Activated T-helper 1 cell treated with anti-CD3 and anti-CD28 coated beads, Interleukin-2, amount 50 U/mL, for 16 hours (primary cell): ENCODE measurements around the gene FBLL1.
A peak's percentile ranks its signal among the peaks of the same experiment; 100 is the strongest.
"Not testable (repeated sequence)": the region's sequence is repeated elsewhere in the genome, so short reads cannot be mapped to it uniquely, and the experiment has no call there.

Experiments
- DNase-seq, 2 donors: peaks; one replicate each; pipeline ENCODE4 v3.0.0-alpha.2; 2020; ENCODE audit warnings: low read depth in 1 of 2, low spot score in 1 of 2

FBLL1 gene

GRCh38 chr5:168528521-168529373, at the start of gene FBLL1:
Gene FBLL1, plus strand, starts transcription at chr5:168529305. Its CDS starts 200 bp downstream, at chr5:168529505.
- no peak for DNase-seq

- DNase-seq: no peak
These were observed 48.5 kb upstream of the FBLL1 start for GRCh38 chr5:168480601-168481000.

- DNase-seq: no peak
These were observed 47.7 kb upstream of the FBLL1 start for GRCh38 chr5:168481330-168481788.

DNA sequence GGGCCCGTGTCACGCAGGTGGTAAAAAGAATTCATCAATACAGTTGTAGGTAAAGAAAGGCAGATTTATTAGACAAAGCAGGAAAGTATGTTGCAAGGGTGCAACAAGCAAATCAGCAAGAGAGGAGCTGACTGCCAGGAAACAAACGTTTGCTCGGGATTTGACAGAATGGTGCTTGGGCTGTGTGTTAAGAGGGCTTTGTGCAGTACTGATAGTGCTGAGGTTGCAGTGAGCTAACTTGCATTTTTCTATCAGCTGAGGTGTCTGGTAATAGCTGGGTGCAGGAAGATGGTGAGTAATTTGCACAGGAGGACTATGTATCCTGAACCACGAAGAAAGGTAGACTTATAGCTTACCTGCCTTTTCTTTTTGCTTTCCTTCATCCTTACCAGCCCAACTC, 46.7 kb upstream of the FBLL1 start:
- DNase-seq: no peak

DNA sequence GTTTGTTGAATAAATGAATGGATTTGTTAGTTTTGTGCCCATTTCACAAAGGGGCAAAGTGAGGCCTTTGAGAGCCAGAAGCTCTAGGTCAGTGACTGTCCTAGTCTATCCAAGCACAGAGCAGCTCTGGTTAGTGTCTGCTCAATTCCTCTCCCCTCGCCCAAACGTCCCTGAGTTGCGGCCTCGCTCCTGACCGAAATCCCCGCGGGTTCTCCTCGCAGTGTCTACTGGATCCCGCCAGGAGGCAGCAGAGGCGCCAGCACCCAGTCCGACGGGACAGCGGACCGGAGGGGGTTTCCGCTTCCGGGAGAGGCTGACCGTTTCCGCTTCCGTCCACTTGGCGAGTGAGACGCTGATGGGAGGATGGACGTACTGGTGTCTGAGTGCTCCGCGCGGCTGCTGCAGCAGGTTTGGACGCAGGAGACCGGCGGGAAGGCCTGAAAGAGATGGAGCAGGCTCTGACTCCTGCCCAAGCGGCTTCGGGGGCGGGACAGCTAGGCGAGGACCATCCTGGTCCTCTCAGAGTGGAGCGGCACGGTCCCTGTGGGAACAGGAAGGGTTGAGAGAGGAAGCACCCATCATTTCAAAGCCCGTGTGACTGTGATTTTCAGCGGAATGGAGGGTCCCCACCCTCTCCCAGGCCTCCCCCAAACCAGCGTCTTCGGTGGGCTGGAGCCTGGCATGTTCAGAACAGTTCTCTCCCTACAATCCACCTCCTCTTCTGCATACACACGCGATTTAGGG, 42.8 kb upstream of the FBLL1 start, which contains the start of gene RARS1:
TSS of gene RARS1 (plus strand) at position 336 of the 744 bp plus-strand sequence. CDS start at position 364, 28 bp downstream.
- DNase-seq: peak; percentile 76 to 82

DNA sequence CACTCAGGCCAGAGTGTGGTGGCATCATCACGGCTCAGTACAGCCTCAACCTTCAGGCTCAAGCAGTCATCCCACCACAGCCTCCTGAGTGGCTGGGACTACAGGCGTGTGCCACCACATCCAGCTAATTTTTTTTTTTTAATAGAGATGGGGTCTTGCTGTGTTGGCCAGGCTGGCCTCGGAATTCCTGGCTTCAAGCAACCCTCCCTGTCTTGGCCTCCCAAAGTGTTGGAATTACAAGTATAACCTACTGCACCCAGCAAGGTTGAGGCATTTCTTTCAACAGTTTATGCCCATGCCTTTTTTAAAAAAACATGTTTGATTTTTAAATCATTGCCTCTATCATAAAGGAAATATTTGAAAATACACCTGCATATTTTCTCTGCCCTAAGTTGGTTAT, 40.0 kb upstream of the FBLL1 start:
- DNase-seq: no peak

- no peak for DNase-seq
These were observed 35.0 kb upstream of the FBLL1 start for GRCh38 chr5:168494057-168494555.

- DNase-seq: no peak
These were observed 26.4 kb upstream of the FBLL1 start for GRCh38 chr5:168502563-168503237.

DNA sequence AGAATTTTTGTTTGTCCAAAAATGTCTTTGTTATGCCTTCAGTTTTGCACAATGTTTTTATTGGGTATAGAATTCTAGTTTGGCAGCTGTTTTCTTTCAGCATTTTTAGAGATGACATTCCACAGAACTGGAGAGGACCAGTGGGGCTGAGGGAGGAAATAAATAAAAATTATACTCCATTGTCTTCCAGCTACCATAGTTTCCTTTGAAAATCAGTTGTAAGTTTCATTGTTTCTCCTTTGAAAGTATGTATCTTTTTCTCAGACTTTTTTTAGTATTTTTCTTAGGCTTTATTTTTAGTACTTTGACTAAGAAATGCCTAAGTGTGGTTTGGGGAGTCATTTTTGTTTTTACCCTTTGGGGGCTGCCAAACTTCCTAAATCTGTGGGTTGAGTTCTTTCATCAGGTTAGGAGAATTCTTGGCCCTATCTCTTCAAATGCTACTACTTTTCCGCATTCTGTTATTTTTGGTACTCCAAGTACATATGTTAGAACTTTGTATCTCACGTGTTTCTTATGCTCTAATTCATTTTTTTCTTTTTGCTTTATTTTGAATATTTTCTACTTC, 15.2 kb upstream of the FBLL1 start:
- no peak for DNase-seq

GRCh38 chr5:168525856-168526255, 3.2 kb upstream of the FBLL1 start:
- no peak for DNase-seq

- DNase-seq: no peak
These were observed 1.3 kb upstream of the FBLL1 start for GRCh38 chr5:168527756-168528295.

- DNase-seq: no peak
These were observed 499 bp downstream of the FBLL1 start for GRCh38 chr5:168529374-168530234.

GRCh38 chr5:168530621-168531150, 1.6 kb downstream of the FBLL1 start:
- no peak for DNase-seq

DNA sequence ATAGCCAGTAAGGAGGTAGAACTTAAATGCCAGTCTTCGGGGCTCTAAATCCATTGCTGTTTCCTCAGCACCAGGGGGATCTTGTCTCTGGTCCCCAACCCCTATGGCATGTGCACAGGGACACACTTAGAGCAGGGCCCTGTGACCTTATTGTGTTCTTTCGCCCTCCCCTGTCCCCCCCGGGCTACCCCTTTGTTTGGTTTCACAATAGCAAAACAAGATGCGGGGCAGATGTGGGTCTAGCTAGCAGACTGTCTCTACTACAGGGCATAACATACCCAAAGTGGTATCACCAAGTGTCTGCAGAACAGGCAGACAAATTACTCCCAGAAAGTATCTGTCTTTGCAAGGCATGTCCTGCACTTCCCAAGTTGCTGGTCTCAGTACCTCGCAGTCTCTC, 2.1 kb downstream of the FBLL1 start:
- DNase-seq: no peak

- DNase-seq: no peak
These were observed 3.1 kb downstream of the FBLL1 start for GRCh38 chr5:168531987-168532864.

DNA sequence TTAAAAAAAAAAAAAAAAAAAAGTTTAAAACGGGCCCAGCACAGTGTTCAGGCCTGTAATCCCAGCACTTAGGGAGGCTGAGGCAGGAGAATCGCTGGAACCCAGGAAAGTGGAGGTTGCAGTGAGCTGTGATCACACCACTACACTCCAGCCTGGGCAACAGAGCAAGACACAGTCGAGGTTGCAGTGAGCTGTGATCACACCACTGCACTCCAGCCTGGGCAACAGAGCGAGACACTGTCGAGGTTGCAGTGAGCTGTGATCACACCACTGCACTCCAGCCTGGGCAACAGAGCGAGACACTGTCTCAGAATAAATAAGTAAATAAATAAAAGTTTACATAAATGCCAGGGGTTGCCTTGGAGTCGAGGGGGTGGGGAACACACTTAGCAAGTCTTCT, 5.2 kb downstream of the FBLL1 start:
- not testable (repeated sequence) for DNase-seq

- DNase-seq: no peak
These were observed 8.1 kb downstream of the FBLL1 start for GRCh38 chr5:168537176-168537575.

GRCh38 chr5:168549554-168549953, 20.4 kb downstream of the FBLL1 start:
- no peak for DNase-seq

DNA sequence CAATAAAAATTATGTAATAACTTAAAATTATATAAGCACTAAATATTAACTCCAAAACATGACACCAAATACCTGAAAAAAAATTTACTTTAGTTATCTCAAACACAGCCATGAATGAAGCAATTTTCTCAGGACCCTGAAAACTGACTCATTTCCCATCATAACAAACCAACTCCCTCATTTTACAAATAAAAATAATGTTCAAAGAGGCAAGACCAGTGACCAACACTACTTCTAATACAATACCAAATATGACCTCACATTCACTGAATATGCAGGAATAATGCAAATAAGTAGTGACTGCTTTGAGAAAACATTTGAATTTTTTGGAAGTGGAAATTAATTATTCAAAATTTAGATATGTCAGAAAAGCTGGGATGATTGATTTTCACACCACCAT, 21.6 kb downstream of the FBLL1 start:
- no peak for DNase-seq
